Hindlimb muscle (tissue), 1 donor: Measurements from ENCODE around the gene ADCY2. TPM values are rescaled to one million over a fixed set of nuclear protein-coding genes. Genes with fewer than 3 reads are reported as not detected.

Source experiments
- DNase-seq: peaks from one replicate; pipeline ENCODE4 v3.0.0-alpha.2; 2013
- polyA plus RNA-seq: library from polyadenylated mRNA; unstranded; fragments of 120-200 nt; gene quantifications from one replicate; pipeline ENCODE4 v1.2.1, GENCODE V29; 2013; ENCODE audit not compliant: insufficient read length

ADCY2 gene
- polyA plus RNA-seq, 1 donor = 54.1 TPM

DNA sequence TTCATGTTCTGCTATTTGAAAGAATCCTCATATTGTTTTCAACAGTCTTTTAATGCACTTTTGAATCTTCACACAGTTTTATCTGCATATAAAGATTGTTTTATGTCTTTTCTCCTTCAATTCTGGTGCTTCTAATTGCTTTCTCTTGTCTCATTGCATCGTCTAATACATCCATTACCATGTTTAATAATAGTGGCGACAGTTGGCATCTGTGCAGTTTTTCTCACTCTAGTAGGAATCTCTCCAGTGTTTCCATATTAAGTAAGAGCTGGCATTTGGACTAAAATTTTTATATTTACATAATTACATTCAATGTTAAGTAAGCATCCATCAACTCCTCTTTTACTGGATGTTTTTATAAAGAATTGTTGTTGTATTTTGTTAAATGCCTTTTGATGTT lies 49.9 kb downstream of the ADCY2 start:
- no peak for DNase-seq

DNA sequence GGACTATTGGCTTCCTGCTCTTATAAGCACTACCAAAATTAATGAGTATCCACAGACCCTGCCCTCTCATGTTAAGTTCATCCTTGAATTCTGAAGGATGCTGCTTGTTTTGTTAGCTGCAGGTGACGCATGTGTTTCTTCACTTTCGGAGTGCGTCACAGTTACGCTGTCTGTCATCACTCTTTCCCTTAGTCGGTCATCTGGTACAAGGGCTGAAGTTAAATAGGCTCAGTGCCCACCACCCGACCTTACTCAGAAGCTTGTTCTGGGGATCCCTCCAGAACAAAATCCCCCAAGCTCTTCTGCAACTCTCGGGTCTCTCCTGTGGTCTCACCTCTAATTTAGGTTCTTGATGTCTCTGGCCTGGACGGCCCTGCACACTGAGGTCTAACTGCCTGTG lies 51.0 kb downstream of the ADCY2 start:
- no peak for DNase-seq

DNA sequence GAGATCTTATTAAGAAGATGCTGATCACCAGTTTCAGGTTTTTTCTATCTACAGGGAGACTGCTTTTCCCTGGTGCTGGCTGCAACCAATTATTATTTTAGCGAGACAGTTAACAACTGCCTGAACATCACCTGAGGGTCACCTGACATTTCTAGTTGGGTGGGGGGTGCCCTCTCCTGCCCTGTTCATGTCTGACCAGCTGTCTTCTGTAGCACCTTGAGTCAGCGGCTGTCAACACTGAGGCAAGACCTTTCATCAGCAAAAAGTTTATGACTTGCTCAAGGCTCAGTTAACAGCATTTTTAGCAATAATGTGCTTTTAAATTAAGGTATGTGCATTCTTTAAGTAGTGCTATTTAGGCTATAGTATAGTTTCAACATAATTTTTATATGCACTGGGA lies 58.0 kb downstream of the ADCY2 start:
- no peak for DNase-seq

DNA sequence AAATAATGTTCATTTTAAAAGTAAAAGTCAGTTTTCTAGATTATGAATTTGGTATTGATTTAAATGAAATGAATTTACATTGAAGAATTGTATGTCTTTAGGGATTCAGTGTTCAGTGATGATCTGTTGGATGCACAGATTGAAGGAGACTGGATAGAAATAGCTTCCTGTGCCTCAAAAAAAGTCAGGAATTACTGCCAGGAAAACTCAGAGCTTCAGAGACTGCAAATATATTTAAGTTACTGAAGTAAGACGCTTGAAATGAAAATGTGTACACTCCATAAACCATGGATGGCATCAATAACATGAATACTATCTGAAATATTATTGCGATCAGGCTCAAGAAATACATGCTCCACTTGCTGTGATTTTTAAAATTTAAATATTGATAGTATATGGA lies 60.3 kb downstream of the ADCY2 start:
- DNase-seq = no peak

DNA sequence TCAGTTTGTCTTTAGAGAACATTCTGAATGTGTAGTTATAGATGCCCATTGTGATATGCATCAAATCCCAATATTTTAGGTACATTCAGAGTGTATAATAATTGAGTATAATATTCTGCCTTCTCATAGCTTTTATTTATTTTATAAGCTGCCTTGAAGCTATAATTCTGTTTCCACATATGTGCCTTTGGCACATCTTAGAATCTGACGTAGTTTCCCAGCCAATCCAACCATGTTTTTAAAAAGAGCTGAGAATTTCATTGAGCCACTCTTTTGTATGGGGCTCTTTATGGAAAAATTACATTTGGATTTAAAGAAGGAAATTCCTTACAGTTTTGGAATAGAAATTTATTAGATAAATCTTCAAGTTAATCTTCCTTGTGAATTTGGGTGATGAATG lies 65.4 kb downstream of the ADCY2 start:
- no peak for DNase-seq

GRCh38 chr5:7462758-7463157 lies 66.8 kb downstream of the ADCY2 start:
- no peak for DNase-seq

- DNase-seq = no peak
Observed at GRCh38 chr5:7464182-7464581, 68.2 kb downstream of the ADCY2 start.

- DNase-seq = no peak
Observed at GRCh38 chr5:7467179-7467578, 71.2 kb downstream of the ADCY2 start.

GRCh38 chr5:7468742-7469141 lies 72.8 kb downstream of the ADCY2 start:
- no peak for DNase-seq

DNA sequence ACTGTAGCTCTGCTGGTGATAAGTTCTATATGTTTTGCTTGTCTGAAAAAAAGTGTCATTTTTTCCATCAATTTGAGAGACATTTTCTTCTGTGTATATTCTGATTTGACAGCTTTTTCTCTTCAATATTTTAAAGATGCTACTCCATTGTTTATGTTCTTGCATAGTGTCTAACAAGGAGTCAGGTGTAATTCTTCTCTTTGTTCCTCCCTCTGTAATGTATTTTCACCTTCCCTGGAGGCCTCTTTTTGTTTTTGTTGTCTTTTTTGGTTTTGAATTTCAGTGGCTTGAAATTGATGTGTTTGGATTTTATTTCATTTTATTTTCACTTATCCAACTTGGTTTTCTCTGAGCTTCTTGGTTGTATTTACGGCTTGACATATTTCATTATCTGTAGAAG lies 75.8 kb downstream of the ADCY2 start:
- DNase-seq = no peak

DNA sequence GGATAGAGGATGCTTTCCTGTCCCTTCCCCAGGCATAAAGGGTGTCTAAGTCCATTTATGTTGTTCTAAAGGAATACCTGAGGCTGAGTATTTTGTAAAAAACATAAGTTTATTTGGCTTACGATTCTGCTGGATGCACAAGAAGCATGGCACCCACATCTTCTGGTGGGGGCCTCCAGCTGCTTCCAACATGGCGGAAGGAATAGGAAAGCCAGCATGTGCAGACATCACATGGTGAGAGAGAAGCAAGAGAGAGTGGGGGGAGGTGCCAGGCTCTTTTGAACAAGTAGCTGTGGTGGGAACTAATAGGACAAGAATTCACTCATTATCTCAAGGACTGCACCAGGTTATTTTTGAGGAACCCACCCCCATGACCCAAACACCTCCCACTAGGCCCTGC lies 77.2 kb downstream of the ADCY2 start:
- no peak for DNase-seq

DNA sequence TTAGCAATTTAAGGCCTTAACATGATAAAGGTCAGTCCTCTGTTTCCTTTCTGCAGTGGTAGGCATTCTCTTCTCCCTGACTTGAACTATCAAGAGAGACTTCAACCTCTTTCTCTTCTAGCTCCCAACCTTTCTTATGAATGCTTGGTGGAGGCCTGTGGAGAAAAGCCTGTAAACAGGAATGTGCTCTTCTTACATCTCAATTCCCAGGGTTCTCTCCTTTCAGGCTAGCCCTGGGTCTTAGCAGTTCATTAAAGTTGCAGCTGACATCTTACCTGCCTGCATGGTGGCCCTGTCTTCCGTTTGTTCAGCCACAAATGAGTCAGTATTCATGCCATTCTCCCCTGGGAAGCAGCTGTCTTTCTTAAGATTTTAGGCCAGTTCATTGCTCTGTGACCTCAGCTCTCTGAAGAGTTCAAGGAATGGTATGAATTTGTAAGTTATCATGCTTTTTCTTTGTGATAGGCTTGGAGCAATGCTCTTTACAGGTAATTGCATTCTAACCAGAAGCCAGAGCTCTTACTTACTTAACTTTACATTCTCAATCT lies 77.8 kb downstream of the ADCY2 start:
- DNase-seq = no peak

GRCh38 chr5:7474821-7475403 lies 79.0 kb downstream of the ADCY2 start:
- DNase-seq = no peak

- no peak for DNase-seq
Observed at GRCh38 chr5:7478459-7478858, 82.5 kb downstream of the ADCY2 start.

- no peak for DNase-seq
Observed at GRCh38 chr5:7488734-7489133, 92.8 kb downstream of the ADCY2 start.

- DNase-seq = no peak
Observed at GRCh38 chr5:7492371-7492770, 96.4 kb downstream of the ADCY2 start.

DNA sequence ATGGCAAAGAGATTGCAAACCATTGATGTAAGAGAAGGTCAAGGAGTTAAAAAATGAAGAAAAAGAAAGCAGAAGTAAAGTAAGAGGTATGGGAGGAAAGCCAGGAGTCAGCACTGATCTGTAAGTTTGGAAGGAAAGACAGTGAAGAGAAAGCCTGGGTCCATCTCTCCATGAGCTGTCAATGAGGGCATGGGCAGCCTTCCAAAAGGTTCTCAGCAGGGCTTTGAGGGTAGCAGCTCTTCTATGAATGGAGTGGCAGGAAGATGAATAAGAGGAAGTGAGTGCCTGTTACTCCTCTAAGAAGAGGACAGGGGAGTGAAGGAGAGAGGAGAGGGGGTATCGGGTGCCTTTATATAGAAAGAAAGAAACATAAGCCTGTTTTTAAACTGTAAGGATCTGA lies 97.1 kb downstream of the ADCY2 start:
- DNase-seq = no peak

GRCh38 chr5:7493622-7494021 lies 97.7 kb downstream of the ADCY2 start:
- no peak for DNase-seq

DNA sequence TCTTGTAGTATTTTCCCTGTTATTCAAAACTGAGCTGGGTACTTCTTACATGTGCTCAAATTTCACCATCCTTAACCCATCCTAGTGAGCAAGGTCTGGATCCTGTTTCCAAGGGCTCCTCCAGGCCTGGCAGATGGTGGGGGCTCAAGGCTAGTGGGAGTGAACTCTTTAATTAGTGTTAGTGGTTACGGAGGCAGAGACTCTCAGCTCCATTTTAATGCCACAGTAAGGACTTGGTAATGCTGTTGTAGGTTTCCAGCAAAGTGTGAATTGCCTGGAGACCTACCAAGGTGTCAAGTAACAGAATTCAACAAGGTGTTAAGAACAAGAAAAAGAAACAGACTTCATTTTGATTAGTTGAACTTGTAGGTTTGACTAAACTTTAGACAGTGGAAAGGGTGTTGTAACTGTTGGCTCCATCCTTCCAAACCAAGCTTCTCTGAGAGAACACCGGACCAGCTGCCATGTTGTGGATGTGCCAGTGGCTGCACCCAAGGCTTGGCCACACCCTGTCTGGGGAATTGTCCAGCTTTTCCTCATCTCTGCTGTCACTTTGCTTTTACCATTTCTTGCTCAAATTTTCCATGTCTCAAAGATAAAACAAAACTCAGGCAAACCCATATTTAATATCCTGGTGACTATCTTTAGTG lies 98.7 kb downstream of the ADCY2 start:
- no peak for DNase-seq

DNA sequence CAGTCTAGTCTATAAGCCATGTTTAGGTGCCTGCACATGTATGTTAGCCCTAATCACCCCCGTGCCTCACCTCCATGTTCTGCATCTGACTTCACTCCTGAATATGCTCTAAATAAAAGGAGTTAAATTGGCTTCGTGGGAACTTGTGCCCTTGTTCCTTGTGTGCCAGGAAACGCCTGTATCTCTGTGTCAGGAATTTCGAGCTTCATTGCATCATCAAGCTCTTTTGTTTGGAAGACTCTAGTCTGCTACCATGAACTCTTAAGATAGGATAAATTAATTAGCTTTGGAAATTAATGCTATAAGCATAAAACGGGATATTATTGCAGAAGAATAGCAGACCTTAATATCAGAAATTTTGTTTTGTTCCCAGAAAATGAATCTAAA lies 99.2 kb downstream of the ADCY2 start:
- no peak for DNase-seq

DNA sequence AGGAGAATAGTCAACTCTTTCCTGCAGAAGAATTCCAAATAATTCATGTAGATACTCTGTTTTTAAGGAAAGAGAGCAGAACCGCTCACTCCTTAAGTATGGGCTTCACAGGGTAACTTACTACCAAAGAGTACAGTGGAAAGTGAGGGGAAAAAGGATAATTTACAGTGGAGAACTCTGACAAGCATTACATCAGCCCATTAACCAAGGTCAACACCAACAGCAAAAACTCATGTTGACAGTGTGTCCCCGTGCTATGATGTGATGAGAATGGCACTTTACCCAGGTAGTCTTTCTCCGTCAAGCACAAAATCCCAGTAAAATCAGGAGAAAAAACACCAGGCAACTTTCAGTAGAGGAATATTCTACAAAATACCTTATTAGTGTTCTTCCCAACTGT lies 104.3 kb downstream of the ADCY2 start:
- DNase-seq = no peak

DNA sequence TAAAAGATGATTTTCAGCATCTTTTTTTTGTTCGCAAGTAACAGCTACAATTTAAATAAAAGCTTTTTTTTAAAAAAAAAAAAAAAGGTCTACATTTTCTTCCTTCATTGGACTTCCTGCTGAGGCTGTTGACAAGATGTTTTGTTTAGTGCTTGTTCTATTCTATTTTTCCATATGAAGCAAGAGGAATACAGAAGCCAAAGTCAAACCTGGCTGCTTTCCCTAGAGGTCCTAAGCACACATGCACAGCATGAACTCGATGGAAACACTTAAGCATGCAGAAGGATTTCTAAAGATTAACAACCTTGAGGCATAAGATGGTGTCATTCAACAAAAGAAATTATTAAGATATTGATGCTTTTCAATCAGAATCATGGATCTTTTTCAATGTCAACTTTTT lies 105.1 kb downstream of the ADCY2 start:
- peak; percentile 33 for DNase-seq

DNA sequence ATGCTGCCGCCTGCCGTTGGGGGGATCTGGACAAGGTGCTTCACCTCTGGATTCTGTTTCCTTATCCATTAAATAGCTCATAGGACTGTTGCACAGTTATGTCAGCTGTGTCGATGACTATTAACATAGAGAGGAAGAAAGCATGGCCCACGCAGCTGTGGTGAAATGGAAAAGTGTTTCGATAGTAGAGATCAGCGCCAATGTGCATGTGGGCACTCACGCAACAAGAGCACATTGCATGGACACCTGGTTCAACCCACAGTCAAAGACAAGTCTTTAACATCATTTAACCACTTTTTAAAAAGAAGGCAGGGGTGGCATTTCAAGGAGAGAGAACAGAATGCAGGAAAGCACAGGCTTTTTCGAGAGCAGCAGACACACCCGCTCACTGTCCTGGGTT lies 107.6 kb downstream of the ADCY2 start:
- no peak for DNase-seq

GRCh38 chr5:7515284-7515914 lies 119.5 kb downstream of the ADCY2 start:
- DNase-seq = no peak
